Stimulated activated CD8-positive, alpha-beta memory T cell treated with anti-CD3 and anti-CD28 coated beads, Interleukin-7, amount 100 ng/mL, for 4 hours (primary cell): Measurements from ENCODE around the gene SRMS.
A peak's percentile ranks its signal among the peaks of the same experiment; 100 is the strongest.
"Not testable (repeated sequence)": the region's sequence is repeated elsewhere in the genome, so short reads cannot be mapped to it uniquely, and the experiment has no call there.

Experiments used
- DNase-seq, 2 donors: peaks; one replicate each; pipeline ENCODE4 v3.0.0-alpha.2; 2020; ENCODE audit warnings: low read depth in 2 of 2

The SRMS gene

DNA sequence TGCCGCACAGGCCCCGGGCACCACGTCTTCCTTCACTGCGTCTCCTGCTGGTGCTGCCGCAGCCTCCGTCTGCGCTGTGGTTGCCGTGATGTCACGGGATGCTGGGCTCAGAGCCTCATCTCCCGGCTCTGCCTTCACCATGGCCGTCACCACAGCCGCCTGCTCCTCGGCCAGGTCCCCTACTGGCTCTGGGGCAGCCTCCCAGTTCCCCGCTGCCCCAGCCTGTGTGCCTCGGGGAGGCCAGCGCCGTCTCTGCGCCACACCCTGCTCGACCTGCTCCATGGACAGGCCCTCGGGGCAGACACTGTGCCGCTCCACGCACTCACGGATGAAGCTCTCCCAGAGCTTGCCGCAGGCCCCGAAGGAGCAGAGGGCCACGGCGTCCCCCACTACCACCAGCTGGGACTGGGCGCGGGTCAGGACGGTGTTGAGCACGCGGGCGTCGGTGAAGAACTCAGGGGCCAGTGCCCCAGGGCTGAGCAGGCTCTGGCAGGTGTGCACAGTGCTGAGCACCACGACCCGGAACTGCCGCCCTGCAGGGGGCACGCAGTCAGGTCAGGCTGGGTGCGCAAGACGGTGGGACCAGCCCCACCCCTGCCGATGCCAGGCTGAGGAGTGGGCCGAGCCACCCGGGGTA lies 18.3 kb upstream of the SRMS start:
- DNase-seq = no peak

DNA sequence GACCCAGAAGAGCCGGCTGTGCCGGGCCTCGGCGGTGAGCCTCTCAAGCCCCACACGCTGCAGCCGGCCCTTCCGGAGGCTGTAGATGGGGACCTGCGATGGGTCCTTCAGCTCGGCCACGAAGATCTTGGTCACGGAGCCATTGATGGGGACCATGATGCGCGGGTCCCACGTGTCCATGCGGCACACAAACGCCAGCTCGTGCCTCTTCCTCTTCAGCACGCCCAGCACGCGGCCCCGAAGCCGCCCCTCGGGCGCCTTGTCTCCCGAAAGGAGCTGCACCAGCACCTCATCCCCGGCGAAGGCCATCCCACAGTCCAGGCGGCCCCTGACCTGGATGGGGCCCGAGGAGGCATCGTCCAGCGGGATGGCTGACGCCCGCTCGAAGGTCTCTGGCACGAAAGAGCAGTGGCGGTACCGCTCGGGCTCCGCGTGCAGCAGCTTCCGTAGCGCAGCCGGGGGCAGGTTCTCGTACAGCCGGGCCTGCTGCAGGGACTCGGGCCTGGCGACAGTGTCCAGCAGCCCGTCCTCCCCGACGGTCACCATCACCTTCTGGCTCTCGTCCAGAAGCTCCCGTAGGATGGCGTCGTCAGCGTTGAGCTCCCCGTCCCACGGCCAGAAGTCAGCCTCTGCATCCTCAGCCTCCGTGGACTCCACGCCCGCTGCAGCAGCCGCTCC lies 17.6 kb upstream of the SRMS start:
- DNase-seq = no peak

- no peak for DNase-seq
Measured at GRCh38 chr20:63564036-63564810, 16.7 kb upstream of the SRMS start.

DNA sequence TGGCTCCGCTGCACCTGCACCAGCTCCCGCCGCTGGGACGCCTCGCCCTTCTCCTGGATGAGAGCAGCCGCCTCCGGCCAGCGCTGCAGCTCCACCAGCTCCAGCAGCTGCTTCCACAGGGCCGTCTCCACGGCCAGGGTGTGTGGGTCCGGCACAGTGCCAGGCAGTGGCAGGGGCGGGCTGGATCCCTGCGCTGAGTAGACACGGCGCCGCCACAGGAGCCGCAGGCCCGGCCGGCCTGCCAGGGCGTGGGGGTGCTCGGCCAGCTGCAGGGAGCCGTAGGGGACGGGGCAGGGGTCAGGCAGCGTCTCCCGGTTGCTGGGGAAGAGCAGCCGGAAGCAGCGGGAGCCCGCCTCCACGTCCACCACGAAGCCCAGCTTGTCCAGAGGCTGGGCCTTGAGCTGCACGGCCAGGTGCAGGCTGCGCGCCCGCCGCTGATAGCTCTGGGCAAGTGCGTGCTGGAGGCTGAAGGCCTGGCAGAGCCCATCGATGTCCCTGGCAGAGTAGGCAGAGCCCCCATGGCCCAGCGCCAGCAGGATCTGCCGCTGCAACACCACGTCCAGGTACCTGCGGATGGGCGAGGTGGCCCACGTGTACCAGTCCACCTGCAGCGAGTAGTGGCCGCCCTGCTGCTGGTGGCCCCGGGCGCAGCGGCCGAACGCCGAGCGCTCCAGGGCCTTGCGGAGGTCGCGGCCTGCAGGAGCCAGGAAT lies 15.8 kb upstream of the SRMS start:
- DNase-seq = no peak

GRCh38 chr20:63562461-63563224 lies 15.1 kb upstream of the SRMS start:
- DNase-seq = no peak

- no peak for DNase-seq
Measured at GRCh38 chr20:63561624-63562396, 14.3 kb upstream of the SRMS start.

DNA sequence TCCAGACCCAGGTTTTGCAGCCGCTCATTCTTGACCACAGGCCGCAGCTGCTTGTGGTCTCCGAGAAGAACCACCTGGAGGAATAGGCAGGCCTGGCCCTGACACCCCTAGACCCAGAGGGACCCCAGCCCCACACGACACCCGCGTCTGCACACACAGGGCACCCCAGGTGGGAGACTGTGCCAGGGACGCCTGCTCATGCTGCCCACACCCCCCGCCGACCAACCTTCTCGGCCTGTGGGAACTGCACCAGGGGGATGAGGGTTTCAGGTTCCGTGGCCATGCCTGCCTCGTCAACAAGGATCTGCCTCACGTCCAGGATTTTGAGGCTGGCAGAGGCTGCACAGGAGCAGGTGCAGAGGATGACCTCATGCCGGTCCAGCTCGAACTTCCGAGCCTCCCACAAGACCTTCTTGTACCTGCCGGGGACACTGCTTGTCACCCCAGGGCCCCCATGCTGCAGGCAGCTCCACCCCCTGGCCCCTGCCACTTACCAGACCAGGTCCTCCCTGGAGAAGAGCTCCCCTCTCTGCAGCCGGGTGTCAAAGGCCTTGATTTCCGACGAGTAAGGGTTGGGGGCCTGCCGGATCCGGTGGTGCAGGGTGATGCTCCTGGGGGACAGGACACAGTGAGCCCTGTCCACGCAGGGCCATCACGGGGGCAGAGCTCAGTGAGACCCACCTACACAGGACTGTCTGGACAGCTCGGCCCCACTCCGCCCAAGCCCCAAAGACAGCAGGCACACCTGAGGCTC lies 13.5 kb upstream of the SRMS start:
- DNase-seq = no peak

DNA sequence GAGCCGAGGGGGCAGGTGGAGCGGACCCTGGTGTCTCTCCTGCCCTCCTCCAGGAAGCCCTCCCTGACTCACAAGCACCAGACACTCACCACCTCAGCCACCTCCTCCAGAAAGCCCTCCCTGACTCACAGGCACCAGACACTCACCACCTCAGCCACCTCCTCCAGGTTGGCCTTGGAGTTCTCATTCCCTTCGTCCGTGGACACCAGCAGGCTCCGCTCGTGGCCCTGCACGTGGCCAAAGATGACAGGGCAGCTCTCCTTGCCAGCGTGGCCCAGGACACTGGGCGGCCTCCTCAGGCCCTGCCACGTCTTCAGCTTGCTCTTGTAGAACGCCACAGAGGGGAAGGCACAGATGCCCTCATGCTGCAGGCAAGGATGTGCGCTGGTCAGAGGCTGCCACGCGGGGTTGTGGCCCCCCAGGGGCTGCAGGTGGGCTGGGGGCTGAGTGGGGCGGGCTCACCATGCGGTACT lies 12.8 kb upstream of the SRMS start:
- DNase-seq = no peak

GRCh38 chr20:63559485-63560332 lies 12.2 kb upstream of the SRMS start:
- not testable (repeated sequence) for DNase-seq

GRCh38 chr20:63558804-63559484 lies 11.4 kb upstream of the SRMS start:
- DNase-seq = no peak

DNA sequence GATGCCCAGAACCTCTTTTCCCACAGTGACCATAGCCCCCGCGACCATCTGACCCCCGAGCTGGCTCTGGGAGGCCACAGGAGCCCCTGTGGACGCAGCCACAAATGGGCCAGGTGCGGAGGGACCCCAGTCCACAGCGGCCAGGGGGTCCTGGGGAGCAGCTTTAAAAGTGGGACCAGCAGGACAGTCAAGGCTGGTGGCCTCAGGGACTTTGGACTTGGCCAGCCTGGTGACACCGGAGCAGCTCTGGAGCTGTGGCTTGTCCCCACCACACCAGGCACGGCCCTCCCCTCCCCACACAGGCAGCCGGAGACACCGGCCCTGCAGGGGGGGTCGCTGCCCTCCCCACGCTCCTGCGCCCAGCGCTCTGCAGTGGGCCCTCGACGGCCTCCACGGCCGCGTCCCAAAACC lies 9.9 kb upstream of the SRMS start:
- no peak for DNase-seq

- no peak for DNase-seq
Measured at GRCh38 chr20:63556873-63557478, 9.4 kb upstream of the SRMS start.

- DNase-seq = no peak
Measured at GRCh38 chr20:63555661-63556381, 8.3 kb upstream of the SRMS start.

- no peak for DNase-seq
Measured at GRCh38 chr20:63554361-63555278, 7.1 kb upstream of the SRMS start.

GRCh38 chr20:63553933-63554290 lies 6.4 kb upstream of the SRMS start, which contains the start of gene FNDC11:
TSS of gene FNDC11 (plus strand) at chr20:63554159. CDS start at chr20:63555664, 1,505 bp downstream.
- DNase-seq = peak; percentile 25 to 62
